AML-193 (cell line): ENCODE data around the gene CCDC13.

Source experiments
- DNase-seq, 2 experiments: peaks; one replicate each; lab custom pipeline; 2025; lab: John Stamatoyannopoulos, UW

Gene CCDC13

DNA sequence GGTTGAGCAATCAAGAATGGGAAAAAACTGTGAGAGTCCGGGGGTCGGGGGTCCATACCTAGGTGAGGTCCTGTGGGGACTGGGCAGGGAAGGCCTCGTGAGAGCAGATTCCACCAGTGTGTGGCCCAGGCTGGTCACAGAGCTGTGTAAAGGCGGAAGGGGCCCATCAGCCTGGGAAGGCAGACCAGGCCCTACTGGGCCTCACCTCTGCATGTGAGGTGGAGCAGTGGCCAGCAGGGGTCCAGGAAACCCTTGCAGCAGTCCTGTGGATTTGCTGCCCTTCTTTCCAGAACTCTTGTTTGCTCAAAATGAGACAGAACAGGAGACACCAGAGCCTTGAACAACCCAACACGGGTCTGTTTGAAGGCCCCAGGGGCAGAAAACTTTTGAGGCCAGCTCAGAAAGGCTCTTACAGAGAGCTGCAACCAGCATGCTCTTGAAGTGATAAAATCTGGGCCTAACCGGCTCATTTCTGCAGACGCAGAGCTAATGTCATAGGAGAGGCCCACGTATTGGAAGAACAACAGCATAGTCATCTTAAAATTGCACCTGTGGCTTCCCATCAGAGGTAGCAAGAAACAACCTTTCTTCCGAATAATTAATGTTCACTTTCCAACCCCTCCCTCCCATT lies 40.1 kb downstream of the CCDC13 start:
- no peak for DNase-seq

DNA sequence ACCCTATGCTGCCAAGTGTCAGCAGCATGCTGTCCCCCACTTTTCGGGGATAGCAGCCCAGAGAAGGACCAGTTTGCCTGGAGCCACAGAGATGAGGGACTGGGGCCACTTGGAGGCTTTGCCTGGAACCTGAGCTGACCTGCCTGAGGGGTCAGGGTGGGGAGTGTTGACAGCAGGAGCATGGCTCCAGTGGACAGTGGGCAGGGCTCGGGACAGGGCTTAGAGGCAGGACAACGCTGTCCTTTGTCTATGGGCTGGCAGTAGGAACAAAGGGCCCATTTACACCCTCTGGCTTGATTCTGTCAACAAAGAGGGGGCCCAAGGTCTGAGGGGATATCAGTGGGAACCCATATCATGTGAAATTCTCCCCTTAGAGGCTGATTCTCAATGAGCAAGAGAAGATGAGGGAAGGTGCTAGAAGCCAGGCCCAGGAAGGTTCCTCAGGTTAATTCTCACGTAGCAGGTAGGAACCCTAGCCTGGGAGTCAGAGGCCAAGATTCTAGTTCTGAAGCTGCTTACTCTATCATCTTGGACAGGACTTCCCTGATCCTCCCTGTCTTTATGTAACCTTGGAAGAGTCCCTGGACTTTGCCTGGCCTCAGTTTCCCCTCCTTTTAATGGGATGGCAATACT lies 40.7 kb downstream of the CCDC13 start:
- DNase-seq = no peak

DNA sequence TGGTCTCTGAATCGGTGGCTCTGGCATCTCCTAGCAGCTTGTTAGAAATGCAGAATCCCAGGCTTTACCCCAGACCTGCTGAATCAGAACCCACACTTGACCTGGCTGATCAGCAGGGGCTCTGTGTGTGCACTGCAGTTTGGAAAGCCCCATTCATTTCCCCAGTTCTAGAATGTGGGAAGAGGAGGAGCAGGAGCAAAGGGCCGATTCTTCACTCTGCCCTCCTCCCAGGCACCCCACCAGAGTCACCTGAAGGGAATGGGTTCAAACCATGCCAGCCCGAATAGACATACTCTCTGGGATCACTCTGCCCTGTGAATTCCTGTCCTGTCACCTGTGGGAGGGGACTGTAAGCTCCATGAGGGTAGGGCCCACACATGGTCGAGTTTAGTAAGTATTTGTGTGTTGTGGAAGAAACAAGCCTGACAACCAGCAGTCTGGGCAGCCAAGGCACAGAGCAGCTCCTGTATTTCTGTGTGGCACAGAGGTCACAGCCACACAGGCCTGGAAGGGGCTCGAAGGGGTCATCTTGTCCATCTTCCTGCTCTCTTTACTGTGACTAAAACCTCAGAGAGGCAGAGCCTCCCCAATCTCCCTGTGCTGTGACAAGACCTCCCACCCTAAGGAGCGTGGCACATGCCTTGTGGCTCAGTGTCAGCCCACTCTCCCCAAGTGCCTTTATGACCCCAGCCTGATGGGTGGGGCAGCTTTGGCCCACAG lies 41.4 kb downstream of the CCDC13 start:
- DNase-seq = no peak

DNA sequence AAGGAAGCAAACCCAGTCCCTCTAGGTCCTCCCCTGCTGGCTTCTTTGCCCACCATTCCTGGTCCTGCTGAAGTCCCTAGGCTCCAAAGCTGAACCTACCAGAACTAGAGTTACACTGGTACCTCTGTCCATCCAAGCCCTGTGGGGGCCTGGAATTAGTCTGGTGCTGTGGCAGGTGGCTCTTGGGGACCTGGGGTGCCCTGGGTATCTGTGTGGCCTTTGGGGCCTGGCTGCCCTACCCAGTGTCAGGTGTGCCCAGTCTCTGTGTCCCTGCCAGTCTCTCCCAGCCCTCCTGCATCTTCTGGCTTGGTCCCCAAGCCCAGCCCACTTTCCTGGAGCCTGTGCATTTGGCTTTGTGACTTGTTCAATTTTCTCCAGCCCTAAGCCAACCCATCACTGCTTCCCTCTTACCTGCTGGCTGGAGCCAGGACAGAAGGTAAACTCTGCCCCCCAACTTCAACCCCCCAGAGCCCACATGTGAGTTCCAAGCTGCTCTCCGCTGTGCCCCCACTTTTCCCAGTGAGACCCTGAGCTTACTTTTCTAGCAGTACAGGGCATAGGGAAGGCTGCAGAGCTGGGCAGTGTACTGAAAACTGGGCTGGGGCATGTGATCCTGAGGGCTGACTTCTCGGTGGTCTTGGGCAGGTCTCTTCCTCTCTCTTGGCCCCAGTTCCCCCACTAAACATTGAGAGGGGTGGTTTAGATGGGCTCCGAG lies 42.2 kb downstream of the CCDC13 start:
- no peak for DNase-seq

DNA sequence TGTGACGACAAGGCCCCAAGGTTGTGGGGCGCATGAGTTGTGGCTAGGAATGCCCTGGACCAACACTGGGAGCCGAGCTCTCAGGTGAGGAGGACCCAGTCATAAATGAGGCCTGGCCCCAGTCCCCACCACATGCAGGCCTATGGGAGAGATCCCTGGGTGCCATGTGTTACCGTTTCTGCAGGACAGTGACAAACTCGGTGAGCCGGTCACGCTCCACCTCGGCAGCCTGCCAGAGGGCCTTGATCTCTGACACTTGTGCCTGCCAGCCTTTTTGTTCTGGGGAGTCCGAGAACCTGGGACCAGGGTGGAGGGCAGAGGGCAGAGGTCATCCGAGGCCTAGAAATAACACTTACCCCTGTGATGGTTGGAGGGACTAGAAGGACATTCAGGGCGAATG lies 42.8 kb downstream of the CCDC13 start:
- DNase-seq = no peak

DNA sequence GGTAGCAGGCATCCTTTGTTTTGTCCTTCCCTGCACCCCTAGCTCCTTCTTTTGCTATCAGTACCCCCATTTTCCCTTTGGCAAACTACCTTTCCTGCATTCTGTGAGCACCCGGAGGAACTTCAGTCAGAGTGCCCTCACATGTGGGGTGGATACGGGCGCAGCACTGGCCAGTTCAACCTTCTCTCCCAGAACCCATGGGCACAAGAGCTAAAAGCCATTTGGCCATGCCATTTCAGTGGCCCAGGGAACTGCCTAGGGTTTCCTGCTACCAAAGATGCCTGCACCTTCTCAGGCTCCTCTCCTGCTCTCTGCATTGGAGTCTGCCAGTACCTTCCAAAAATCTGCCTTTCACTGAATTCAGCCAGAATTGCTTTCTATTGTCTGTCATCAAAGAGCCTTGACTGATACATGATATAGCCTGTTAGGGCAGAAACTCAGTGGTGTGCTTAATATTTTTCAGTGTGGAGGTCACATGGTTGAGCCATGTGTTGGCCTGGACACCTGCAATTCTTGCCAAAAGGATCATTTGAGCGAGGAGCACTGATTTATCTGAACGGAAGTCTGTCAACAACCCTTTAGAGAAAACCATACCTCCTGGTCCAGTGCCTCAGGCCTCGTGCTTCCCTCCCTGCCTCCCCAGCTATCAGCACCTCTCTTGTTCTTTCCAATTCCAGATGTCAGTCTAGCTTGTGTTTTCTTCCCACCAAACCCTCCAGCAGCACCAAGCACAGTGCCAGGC lies 43.5 kb downstream of the CCDC13 start:
- no peak for DNase-seq

DNA sequence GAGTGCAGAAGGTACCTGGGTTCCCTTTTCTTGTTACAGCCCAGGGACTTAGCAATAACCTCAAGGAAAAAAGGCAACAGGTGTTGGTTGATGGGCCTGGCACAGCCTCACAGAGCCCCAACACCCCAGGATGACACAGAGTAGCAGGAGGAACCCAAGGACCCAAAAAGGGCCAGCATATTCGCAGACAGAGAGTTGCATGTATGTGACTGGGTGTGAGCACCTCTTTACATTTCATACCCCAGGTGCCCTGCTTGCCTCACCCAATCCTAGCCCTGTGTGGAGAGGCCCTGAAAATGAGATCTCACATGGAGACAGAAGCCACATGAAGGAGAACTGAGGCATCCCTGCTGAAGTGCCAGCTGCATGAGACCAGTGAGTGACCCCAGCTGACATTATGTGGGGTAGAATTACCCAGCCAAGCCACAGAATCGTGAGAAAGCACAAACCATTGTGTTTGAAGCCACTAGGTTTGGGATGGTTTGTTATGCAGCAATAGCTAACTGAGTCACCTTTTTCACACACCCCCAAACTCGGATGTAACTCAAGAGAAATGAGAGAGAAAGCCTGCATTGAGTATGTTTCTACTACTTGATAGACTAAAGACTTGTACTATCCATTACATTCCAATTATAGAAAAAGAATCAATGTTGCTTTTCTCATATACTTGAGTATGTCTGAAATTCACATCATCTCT lies 44.2 kb downstream of the CCDC13 start:
- no peak for DNase-seq

DNA sequence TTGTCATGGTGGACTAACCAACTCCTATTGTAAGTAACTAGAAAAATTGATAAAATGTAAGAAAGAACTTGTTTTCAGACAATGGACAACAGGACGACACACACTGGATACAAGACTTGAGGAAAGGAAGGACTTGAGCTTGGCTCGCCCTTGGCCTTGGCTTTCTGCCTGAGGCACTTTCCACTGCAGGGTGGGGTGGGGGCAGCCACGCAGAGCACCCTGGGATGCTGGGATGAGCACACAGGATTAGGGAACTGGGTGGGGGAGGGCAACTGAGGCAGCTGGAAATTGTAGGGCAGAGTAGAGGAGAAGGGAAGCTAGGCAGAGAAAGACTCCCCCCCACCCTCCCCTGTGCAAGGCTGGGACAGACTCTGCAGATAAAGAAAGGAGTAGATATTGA lies 45.0 kb downstream of the CCDC13 start:
- no peak for DNase-seq

DNA sequence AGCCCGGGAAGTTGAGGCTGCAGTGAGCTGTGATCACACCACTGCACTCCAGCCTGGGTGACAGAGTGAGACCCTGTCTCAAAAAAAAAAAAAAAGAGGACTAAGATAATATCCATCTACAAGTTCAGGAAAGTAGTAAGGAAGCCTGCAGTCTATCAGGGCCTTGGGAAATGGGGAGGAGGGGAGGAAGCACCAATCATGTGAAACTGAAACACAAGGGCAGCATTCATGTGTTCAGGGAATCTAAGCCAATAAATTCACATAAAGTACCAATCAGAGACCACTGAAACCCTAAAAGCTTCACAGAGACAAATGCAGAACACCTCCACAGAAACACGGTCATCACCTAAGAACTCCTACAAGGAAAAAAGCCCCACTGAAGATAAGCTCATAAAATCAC lies 47.6 kb downstream of the CCDC13 start:
- DNase-seq = no peak

DNA sequence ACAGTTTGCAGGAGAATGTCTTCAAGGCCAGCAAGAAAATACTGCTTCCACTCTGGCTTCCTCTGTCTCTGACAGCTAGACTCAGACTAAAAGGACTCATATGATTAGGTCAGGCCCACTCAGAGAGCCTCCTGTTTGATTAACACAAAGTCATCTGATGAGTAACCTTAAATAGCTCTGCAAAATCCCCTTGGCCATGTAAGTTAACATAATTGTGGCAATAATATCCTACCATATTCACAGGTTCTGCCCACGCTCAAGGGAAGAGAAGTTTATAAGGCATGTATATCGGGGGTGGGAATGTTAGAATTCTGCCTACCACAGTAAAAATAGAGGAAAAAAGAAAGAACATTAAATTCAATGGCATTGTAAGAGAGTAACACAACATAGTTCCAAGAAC lies 49.8 kb downstream of the CCDC13 start:
- DNase-seq = no peak
